ENCODE data around the gene UBASH3A. TPM values are rescaled to one million over a fixed set of nuclear protein-coding genes. Genes with fewer than 3 reads are reported as not detected.

The UBASH3A gene
- total and polyA plus RNA-seq, 12 donors, result 0.09 to 1.2 (median 0.44) TPM; not detected in 2

DNA sequence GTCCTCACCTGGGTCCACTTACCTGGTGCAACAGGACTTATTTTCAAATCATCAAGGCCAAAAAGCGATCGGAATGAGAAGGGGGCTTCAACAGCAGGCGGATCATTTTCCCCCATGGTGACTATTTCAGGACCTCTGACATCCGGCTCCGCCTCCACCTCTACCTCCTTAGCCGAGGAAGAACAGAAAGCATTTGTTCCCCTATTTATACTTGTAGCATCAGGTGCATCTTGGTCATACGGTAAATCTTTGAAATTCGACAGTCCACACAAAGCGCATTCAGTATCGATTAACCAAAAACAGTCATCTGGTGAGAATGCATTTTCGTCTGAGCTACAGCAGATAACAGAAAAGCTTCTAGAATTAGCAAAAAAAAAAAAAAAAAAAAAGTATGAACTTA lies 8.4 kb upstream of the UBASH3A start:
- intact Hi-C loops (cut with DNase I), result no loop called here
- Histone ChIP-seq H3K36me3 (replicated peaks in 1 of 2) (no peaks in the 10 kb centered on the region), H3K27ac (peak overlapping the region in 1 of 5 donors; percentile 49), H3K4me1 (replicated peaks in 1 of 2) (no peaks in the 10 kb centered on the region), H3K27me3 (no peaks in the 10 kb centered on the region), H3K9me3 (replicated peaks in 1 of 3) (no peaks in the 10 kb centered on the region), H3K4me3 (no peak overlapping the region)
- TF ChIP-seq, protein P1, sequence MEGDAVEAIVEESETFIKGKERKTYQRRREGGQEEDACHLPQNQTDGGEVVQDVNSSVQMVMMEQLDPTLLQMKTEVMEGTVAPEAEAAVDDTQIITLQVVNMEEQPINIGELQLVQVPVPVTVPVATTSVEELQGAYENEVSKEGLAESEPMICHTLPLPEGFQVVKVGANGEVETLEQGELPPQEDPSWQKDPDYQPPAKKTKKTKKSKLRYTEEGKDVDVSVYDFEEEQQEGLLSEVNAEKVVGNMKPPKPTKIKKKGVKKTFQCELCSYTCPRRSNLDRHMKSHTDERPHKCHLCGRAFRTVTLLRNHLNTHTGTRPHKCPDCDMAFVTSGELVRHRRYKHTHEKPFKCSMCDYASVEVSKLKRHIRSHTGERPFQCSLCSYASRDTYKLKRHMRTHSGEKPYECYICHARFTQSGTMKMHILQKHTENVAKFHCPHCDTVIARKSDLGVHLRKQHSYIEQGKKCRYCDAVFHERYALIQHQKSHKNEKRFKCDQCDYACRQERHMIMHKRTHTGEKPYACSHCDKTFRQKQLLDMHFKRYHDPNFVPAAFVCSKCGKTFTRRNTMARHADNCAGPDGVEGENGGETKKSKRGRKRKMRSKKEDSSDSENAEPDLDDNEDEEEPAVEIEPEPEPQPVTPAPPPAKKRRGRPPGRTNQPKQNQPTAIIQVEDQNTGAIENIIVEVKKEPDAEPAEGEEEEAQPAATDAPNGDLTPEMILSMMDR (IDR thresholded peaks at IDR 0.05), result no peak
- TF ChIP-seq POLR2A (IDR thresholded peaks at IDR 0.05), result no peak
- DNase-seq, result no peak
- 86 to 92% (median 91%) methylated on average over 11 of the region's 11 CpGs for WGBS, 4 donors

DNA sequence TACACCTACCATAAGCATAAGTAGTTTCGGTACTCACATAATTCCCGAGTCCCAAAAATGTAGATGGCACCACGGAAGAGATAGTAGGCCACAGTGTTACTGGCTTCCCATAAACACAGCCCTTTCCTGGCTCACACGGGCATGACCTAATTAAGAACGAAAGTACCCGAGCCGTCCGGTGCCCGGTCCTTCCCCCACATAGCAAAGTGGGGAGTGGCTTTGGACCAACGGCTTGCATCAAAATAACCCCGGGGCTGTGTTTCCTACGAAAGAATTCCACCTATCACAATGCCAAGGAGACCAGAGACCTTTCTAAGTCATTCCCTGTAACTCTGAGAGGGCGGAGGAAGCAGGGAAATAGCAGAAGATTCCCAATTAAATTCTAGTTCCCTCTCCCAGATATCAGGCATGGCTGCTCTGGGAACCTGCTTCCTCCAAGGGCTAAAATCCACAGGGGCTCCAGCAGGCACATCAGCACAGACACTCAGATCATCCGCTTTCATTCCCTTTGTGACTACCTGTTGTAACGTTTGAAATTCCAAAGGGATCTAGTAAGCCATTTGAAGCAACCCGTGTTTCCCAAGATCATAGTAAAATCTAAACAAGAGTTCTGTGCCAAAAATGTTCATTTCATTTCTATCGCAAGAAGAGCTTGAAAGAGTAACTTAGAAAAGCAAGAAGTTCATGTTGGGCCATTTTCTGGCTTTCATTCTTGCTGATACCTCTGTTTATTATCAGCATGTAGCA lies 7.6 kb upstream of the UBASH3A start, which contains the start of gene TMPRSS3:
Gene TMPRSS3, minus strand, starts transcription at position 148 of the 747 bp plus-strand sequence. CDS start 635 bp downstream, outside the sequence.
- Histone ChIP-seq H3K36me3 (replicated peaks in 1 of 2) (no peaks in the 10 kb centered on the region), H3K27ac (peak within 1 kb of the TSS in 1 of 5 donors; percentile 49), H3K4me1 (replicated peaks in 1 of 2) (no peaks in the 10 kb centered on the region), H3K9me3 (replicated peaks in 1 of 3) (no peaks in the 10 kb centered on the region), H3K27me3 (no peaks in the 10 kb centered on the region), H3K4me3 (no peak within 1 kb of the TSS)
- WGBS, 4 donors, result 68 to 87% (median 83%) methylated on average over 17 of the region's 17 CpGs
- no peak for TF ChIP-seq POLR2A (IDR thresholded peaks at IDR 0.05)
- TF ChIP-seq, protein P1 (IDR thresholded peaks at IDR 0.05), result no peak
- peak in 1 of 7 donors; percentile 16 for DNase-seq
- intact Hi-C loops (cut with DNase I), result no loop called here

DNA sequence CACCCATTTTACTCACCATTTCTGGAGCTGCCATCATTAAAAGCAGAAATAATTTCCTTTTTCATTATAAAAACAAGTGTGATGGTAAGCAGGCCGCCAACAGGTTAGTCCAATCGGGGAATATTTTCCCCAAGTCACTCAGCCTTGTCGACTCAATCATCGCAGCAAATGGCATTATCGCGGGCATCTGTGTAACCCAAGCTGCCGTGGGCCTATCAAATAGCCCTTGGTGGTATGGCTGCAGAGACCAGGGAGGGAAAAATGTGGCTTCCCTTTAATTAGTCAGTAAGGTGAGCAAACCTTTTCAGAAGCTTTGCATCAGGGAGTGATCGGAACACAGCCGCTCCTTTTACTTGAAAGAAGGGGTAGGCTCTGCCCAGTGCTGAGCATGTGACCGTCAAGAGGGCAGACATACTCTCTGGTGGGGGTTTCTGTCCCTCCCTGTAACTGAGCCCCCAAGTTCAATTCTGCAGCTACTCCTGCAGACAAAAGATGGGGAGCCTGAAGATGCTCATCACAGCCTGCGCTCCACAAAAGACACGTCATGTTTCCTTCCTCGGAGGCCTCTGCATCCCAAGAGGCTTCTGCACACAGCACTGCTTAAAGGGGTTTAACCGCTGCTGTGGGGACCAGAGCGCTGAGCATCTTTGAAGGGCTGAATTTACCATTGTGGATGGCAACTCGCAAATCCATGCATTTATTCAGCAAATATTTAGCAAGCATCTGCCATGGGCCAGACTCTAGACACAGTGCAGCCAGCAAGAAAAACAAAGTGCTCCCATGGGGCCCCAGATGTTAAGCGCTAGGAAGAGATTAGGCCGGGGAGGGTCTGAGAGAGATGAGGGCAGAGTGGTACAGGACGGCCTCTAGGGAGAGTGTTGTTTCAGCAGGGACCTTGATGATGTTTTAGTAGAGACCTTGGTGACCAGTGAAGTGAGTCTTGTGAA lies 6.6 kb upstream of the UBASH3A start:
- Histone ChIP-seq H3K36me3 (replicated peaks in 1 of 2) (no peaks in the 10 kb centered on the region), H3K27me3 (no peaks in the 10 kb centered on the region), H3K9me3 (replicated peaks in 1 of 3) (no peaks in the 10 kb centered on the region), H3K4me3 (no peak overlapping the region), H3K4me1 (replicated peaks in 1 of 2) (no peaks in the 10 kb centered on the region), H3K27ac (no peak overlapping the region)
- no peak for DNase-seq
- whole genome bisulfite sequencing, 4 donors, result 83 to 89% (median 85%) methylated on average over 19 of the region's 19 CpGs
- intact Hi-C loops (cut with DNase I), result no loop called here
- TF ChIP-seq POLR2A (IDR thresholded peaks at IDR 0.05), result no peak
- TF ChIP-seq, protein P1 (IDR thresholded peaks at IDR 0.05), result no peak

DNA sequence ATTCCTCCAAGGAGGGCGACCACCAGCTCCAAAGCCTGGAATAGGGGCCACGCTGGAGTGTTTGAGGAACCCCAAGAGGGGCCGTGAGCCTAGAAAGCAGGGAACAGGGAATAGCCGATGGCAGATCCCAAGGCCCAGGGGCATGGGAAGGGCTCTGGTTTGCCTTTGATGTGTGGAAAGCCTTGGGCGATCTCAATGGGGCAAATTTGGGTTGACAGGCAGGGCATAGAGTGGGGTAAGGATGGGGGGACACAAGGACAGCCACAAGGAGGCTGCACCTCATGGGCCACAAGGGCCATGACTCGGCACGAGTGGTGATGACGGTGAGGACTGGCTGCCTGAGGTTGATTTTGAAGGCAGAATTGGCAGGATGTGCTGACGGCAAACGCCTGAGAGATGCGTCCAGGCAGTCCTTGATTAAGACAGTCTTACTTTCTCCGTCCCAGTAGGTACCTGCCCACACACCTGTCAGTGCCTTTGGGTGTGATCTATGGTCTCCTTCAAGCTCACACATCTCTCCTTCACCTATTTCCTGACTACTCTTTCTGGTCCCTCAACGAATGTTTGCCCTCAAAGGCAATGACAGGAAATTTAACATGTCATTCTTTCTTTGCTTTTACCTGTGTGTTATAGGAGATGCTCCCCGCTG lies 5.8 kb upstream of the UBASH3A start:
- Histone ChIP-seq H3K27me3 (no peaks in the 10 kb centered on the region), H3K27ac (no peak overlapping the region), H3K4me3 (no peak overlapping the region), H3K36me3 (replicated peaks in 1 of 2) (no peaks in the 10 kb centered on the region), H3K9me3 (replicated peaks in 1 of 3) (no peaks in the 10 kb centered on the region), H3K4me1 (replicated peaks in 1 of 2) (no peaks in the 10 kb centered on the region)
- WGBS, 4 donors, result 86 to 89% (median 87%) methylated on average over 14 of the region's 14 CpGs
- intact Hi-C loops (cut with DNase I), result no loop called here
- TF ChIP-seq, protein P1 (IDR thresholded peaks at IDR 0.05), result no peak
- TF ChIP-seq POLR2A (IDR thresholded peaks at IDR 0.05), result no peak
- DNase-seq, result no peak
